HG02798 (cell line): ENCODE measurements around the gene QARS1.

Source experiments
- ATAC-seq: cut with Tn5 transposase; IDR thresholded peaks from one replicate; pipeline ENCODE4 v1.9.1; 2021; ENCODE audit warnings: mild to moderate bottlenecking; ENCODE audit not compliant: unreplicated experiment, poor library complexity

QARS1 gene

DNA sequence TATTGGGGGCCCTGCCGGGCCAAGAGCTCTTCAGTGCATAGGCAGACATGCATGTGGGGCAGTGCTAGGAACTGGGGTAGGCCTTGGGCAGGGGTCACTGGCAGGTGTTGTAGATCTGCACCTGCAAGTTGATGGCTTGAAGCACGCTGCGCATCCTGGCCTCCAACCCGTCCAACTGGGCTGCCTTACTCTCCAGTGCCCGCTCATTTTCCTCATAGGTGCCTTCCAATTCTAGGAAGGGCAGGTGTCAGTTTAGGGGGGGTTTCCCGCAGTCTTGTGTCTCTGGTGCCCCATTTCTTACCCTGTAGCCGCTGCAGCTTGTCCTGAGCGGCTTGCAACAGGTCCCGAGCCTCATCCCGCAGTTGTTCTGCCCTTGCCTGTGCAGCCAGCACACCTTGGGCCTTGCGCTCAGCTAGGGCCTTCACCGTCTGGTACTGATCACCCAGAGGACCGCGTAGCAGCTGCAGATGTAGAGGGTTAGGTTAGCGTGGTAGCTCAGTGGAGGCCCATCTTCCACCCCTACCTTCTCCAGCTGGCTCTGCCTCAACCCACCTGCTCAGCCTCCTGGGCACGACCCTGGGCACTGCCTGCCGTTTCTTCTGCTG lies 16.7 kb upstream of the QARS1 start:
- ATAC-seq, result no peak

DNA sequence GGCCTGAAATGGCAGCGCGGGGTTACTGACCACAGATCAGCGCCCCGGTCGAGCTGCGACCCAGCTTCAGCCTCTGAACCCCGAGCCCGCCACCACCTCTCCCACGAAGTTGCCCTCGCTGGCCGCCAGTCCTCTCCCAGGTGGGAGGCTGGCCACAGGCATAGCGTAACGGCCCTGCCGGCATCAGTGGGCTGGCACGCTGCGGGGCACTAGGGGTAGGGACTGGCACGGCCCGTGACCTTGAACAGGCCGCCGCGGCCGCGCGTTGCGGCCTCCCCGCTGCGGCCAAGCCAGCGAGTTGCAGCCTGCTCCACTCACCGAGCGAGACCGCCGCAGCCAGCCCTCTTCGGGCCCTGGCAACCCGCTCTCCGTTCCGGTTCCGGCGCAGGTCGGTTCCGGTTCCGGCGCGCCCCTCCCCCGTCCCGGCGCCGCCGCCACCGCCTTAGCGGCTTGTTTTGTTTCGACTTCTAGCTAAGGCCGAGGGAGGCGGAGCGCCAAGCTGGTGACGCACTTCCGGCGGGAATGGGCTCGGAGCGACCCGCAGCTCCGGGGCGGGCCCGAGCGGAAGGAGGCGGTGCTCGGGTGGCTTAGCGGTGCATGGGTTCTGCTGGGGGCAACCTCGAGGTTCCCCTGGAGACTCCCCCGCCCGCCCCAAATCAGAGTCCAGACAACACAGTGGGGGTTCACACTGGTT lies 16.0 kb upstream of the QARS1 start, which contains the start of gene USP19:
Gene USP19, minus strand, starts transcription at position 386 of the 694 bp plus-strand sequence. CDS start 1,678 bp downstream, outside the sequence.
- peak; percentile 91 for ATAC-seq

DNA sequence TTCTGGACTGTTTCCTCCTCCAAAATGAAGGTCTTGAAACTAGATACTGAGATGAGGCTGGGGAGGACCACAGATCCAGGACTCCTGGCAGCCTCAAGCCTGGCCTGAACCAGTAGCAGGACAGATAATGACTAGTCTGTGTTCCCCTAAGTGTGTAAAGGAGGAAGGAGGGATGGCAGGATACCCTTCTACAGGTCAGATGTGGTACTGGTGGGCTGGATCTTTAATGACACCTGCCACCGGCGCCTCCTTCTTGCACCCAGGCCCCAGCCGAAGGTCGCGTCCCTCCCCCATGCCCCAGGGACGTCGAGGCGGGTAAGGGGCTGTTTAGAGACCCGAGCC lies 15.5 kb upstream of the QARS1 start:
- ATAC-seq, result peak; percentile 1

DNA sequence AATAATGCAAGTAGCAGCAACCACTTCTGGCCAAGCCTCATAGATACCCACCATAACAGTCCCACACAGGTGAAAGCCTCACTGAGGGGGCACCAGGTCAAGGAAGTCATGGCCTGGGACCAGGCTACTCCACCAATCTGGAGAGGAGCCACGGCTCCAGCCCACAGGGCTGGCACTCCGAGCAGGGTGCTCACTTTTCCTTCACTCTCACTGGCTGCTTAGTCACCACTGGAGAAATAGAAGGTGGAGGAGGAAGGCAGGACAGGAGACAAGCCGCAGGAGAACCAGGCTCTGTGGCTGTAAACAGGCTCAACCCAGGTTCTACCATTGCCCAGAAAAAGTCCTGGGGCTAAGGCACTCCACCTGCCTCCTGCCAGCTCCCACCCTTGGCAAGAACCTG lies 14.9 kb upstream of the QARS1 start:
- ATAC-seq, result no peak

DNA sequence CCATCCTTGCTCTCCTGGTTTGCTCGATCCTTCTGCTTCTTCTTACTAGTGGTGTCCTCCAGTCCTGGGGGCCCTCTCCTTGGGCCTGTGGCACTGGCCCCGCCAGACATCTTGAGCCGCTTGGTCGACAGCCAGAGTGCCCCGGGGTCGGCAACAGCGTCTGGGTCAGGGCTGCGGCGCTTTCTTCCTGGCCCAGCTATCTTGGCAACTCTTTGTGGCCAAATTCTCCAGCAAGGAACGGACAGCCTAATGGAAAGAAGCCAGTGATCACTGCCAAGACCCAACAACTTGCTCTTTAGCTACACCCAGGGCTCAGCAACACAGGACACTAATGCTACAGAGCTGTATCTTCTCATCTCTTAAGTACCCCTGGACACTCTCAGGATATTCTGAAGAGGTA lies 14.5 kb upstream of the QARS1 start:
- no peak for ATAC-seq

DNA sequence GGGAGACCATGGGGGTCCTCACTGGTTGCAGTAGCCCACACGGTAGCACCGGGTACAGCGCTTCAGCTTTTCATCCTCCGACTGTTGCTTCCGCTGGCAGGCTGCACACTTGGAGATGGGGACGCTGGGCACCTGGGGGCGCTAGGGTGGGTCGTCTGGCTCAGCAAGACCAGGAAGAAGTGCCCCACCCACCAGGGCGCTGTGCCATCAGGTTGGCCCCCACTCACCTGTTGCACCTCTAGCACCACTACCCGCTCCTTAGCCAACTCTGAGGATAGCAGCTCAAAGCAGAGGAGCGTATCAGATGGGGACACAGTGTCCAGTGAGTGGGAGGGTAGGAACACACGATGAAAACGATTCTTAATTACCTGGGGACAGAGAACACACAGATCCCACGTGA lies 7.7 kb upstream of the QARS1 start:
- ATAC-seq, result no peak

GRCh38 chr3:49111347-49111746 lies 6.8 kb upstream of the QARS1 start:
- ATAC-seq, result no peak

GRCh38 chr3:49110780-49111179 lies 6.2 kb upstream of the QARS1 start:
- ATAC-seq, result no peak

- ATAC-seq, result no peak
These were observed 3.8 kb upstream of the QARS1 start for GRCh38 chr3:49108346-49108745.

DNA sequence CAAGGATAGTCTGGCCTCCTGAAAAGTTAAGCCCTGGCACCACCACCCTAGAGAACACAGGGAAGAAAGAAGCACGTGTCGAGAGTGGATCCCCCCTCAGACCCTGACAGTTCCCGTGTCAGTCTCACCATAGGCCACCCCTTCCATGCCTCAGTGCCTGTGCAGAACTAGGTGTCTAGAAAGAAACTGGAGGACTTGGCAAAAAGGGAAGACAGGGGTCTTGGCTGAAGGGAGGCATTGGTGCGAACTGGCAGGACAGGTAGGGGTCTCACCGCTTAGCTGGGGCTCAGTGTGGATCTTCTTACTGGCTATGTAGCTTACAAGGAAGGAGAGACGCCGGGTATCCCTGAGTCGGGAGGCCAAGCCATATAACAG lies 518 bp downstream of the QARS1 start:
- no peak for ATAC-seq

GRCh38 chr3:49100046-49100615 lies 4.4 kb downstream of the QARS1 start:
- no peak for ATAC-seq

- no peak for ATAC-seq
These were observed 5.5 kb downstream of the QARS1 start for GRCh38 chr3:49098910-49099630.

GRCh38 chr3:49098429-49098828 lies 6.1 kb downstream of the QARS1 start:
- no peak for ATAC-seq

DNA sequence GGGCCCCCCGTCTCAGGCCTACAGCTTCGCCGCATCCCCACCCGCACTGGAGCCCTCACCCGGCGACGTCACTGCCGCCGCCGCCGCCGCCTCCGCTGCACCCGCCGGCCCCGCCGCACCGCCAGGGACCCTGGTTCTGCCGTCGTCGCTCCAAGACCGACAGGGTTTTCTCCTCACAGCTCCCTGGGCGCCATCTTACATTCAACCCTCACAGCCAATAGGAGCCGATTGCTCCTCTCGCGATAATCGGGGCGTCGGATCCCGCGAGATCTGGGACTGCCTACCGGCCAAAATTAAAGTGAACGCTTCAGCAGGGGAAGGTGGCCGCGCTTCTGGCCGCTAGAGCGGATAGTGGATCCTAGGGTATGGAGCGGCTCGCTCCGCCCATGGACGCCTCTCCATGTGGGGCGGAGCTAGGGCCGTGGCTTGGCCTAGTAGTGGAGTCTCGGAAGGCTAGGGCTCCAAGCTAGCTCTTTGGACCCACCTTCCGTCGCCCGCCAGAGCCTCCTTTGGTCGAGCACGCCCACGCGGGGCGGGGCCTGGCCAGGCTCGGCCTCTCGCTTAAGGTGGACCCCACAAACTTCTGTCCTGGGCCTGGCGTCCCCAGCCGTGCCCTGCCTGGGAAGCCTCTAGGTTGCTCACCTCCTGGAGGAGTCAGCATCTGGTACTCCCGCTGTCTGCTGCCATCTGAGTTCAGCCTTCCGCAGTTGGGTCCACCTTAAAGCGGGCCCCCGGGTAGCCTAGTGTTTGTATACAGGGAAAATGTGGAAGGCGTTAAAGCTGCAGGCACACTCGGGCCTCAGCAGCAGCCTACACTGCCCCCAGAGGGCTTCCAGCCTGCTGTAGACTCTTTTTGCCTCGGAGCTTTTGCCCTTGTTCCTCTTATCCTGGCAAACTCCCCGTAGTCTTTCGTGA lies 10.4 kb downstream of the QARS1 start, which contains the start of gene QRICH1:
Gene QRICH1, minus strand, starts transcription at position 219 of the 915 bp plus-strand sequence. CDS start 17,054 bp downstream, outside the sequence.
- ATAC-seq, result peak; percentile 78

GRCh38 chr3:49092938-49093852 lies 11.4 kb downstream of the QARS1 start:
- ATAC-seq, result peak; percentile 52

DNA sequence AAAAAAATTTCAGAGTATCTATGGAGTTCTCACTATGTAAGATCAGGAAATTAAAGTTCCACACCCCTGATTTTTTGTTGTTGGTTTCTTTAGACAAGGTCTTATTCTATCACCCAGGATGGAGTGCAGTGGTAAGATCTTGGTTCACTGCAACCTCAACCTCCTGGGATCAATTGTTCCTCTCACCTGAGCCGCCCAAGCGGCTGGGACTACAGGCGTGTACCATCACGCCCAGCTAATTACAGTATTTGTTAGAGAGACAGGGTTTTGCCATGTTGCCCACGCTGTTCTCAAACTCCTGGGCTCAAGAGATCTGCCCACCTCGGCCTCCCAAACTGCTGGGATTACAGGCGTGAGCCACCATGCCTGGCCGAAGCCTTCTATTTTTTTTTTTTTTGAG lies 23.1 kb downstream of the QARS1 start:
- no peak for ATAC-seq

GRCh38 chr3:49079270-49079669 lies 25.3 kb downstream of the QARS1 start:
- no peak for ATAC-seq

DNA sequence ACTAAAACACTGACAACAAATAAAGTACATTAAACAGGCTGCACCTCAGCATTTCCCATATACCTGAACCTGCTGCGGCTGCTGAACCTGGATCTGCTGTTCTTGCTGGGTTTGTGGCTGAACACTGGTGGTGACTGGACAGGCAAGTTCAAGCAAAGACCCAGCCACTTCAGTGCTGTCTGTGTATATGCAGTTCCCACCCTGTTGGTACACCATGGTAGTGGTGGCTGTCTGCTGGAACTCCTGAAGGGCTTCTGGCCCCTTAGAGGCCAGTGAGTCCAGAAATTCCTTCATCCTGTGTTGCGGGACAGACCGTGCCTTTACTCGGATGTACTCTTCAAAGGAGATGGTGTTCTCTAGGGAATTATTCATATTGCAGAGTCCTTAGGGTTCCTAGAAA lies 27.9 kb downstream of the QARS1 start:
- ATAC-seq, result no peak

- ATAC-seq, result no peak
These were observed 28.4 kb downstream of the QARS1 start for GRCh38 chr3:49076116-49076515.
